ENCODE measurements around the gene IL3. TPM values are rescaled to one million over a fixed set of nuclear protein-coding genes. Genes with fewer than 3 reads are reported as not detected.

Gene IL3
- polyA plus RNA-seq, 6 donors from 2014 or later, result not detected

Other genes starting within 250 kb of the IL3 start
- not detected for gene MEIKIN, start 115.0 kb upstream of the IL3 start, polyA plus RNA-seq (ENCODE audit: low read depth in 6 of 6)
- gene ACSL6, start 49.0 kb upstream of the IL3 start, polyA plus RNA-seq (ENCODE audit: low read depth in 6 of 6), result under 1 TPM in 1 of 6 donors, not detected in 5; 0.16 TPM
- not detected for gene CSF2, start 13.1 kb downstream of the IL3 start, polyA plus RNA-seq (ENCODE audit: low read depth in 6 of 6)
- under 1 TPM in 2 of 6 donors, not detected in 4; 0.45 to 0.73 TPM for gene P4HA2, start 167.2 kb downstream of the IL3 start, polyA plus RNA-seq (ENCODE audit: low read depth in 6 of 6)
- not detected for gene PDLIM4, start 197.0 kb downstream of the IL3 start, polyA plus RNA-seq (ENCODE audit: low read depth in 6 of 6)
- gene SLC22A4, start 233.7 kb downstream of the IL3 start, polyA plus RNA-seq (ENCODE audit: low read depth in 6 of 6), result not detected

Measured in naive B cell (primary cell).